Astrocyte of the cerebellum (primary cell): ENCODE results near the gene DPPA2.

ENCODE experiments used
- DNase-seq: peaks from one replicate; pipeline ENCODE4 v3.0.0-alpha.2; 2011; ENCODE audit warnings: low read depth
- H3K4me3 ChIP-seq: 2 replicates; pipeline ENCODE4 v1.5.1; 2011; ENCODE audit warnings: mild to moderate bottlenecking, low read depth, low read length, moderate library complexity
- in situ Hi-C: cut with HindIII; loops from 2 replicates; pipeline ENCODE4 v1.10.0; 2017; ENCODE audit warnings: low sequenced_read_pairs
- TF ChIP-seq, protein P1 (sequence below): IDR thresholded peaks from 2 replicates; pipeline ENCODE4 v1.5.1; 2012; ENCODE audit warnings: low read length, low read depth, moderate library complexity, mild to moderate bottlenecking; ENCODE audit errors: missing control alignments

DPPA2 gene

DNA sequence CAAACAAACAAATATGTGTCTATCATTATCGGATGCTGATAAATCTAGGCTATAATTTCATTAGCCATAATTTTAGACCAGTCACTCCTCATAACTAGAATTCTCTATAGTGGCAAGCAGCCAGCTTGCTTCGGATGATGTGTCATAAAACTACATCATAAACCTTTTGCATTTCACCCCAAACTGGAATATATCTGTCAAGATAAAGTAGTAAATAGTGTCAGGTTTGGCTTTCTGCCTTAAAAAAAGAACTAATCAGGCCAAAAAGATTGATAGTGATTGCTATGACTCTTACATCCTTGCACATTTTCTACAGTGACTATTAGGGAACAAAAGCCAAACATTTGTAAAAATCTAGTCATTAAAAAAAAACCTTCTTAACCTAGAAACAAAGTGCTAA lies 51.0 kb downstream of the DPPA2 start:
- TF ChIP-seq, protein P1, sequence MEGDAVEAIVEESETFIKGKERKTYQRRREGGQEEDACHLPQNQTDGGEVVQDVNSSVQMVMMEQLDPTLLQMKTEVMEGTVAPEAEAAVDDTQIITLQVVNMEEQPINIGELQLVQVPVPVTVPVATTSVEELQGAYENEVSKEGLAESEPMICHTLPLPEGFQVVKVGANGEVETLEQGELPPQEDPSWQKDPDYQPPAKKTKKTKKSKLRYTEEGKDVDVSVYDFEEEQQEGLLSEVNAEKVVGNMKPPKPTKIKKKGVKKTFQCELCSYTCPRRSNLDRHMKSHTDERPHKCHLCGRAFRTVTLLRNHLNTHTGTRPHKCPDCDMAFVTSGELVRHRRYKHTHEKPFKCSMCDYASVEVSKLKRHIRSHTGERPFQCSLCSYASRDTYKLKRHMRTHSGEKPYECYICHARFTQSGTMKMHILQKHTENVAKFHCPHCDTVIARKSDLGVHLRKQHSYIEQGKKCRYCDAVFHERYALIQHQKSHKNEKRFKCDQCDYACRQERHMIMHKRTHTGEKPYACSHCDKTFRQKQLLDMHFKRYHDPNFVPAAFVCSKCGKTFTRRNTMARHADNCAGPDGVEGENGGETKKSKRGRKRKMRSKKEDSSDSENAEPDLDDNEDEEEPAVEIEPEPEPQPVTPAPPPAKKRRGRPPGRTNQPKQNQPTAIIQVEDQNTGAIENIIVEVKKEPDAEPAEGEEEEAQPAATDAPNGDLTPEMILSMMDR: no peak
- no peak for DNase-seq
- H3K4me3 ChIP-seq: no peak overlapping the region
- in situ Hi-C loops: no loop called here

DNA sequence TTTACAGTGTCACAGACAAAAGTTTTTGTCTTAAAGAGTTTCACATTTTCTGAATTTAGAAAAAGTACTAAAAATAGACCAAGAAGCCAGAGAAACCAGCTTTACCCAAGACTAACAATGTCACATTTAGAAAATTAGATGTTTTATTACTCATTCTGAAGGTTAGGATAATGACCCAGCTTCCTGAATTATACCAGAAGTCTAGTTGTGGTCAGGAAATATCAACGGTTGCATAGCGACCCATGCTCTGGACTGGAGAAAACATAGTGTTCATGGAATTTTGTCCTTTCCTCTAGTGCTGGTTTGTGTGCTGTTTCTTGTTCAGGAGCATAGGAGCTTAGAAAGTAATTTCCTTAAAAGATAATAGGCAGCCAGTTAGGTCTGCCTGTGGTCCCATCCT lies 59.0 kb downstream of the DPPA2 start:
- H3K4me3 ChIP-seq: no peak overlapping the region
- TF ChIP-seq, protein P1: no peak
- peak; percentile 86 for DNase-seq
- in situ Hi-C loops: no loop called here

DNA sequence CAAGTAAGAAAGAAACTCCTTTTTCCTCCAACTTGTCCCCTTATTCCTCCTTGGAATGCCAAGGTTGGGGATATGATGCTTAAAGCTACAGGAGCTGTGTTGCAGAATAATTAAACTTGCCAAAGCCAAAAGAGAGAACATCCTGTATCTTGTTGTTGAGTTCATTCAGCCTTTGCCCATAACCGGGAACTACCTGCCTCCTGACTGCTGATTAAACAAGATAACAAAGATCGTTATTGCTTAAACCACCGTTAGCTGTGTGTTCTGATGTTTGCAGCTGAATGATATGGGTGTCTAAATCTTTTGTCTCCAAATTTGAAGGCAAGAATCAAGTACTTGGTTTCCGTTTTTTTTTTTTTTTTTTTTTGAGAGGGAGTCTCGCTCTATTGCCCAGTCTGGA lies 61.5 kb downstream of the DPPA2 start:
- H3K4me3 ChIP-seq: no peak overlapping the region
- in situ Hi-C loops: no loop called here
- DNase-seq: no peak
- TF ChIP-seq, protein P1: no peak

DNA sequence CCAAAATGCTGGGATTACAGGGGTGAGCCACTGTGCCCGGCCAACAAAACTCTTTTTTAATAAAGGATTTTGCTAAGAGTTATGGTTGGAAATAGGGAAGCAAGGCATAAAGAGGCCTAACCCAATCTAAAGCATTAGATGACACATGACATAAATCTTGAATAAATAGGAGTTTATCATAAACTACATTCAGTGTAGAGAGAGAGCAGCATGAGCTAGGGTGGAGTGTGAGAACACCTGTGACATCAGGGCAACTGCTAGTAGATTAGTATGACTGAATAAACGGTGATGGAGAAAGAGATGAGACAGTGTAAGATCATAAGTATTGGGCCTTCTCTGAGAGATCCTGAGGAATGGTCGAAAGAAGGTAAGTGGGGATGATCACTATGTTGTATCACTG lies 63.7 kb downstream of the DPPA2 start:
- DNase-seq: no peak
- in situ Hi-C loops: no loop called here
- TF ChIP-seq, protein P1: no peak

More for the DNA sequence above, 63.7 kb downstream of the DPPA2 start:
- no peak overlapping the region for H3K4me3 ChIP-seq
